Lower leg skin (tissue), 3 donors: ENCODE results near the gene CLASP1.

Source experiments
- POLR2A ChIP-seq, 2 donors: fragments of 450-650 bp; IDR thresholded peaks; one replicate each; pipeline ENCODE4 v1.6.1; 2016 to 2017; ENCODE audit warnings: antibody characterized with exemption in 2 of 2, mild to moderate bottlenecking in 1 of 2, moderate library complexity in 1 of 2
- TF ChIP-seq, protein P1 (sequence below), 3 donors: fragments of 450-650 bp; IDR thresholded peaks; one replicate each; pipeline ENCODE4 v1.5.1; 2016; ENCODE audit warnings: antibody characterized with exemption in 3 of 3, mild to moderate bottlenecking in 3 of 3, moderate library complexity in 2 of 3

DNA sequence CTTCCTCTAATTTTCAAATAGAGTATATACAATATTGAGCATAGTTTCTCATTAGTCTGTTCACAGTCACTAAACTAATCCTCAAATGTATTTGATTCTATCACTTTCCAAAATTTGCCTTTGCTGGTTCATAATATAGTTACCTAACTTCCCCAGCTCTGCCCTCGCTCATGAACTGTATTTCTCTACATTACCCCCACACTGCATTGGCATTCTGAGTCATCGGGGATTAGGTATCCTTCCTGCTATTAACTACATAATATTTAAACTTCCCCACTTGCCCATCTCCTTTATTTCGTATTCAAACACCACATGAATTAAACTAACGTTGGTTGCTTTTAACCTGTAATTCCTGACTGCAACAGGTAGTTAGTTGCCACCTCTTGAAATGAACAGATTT is 14.8 kb upstream of the CLASP1 start:
- no peak for TF ChIP-seq POLR2A (IDR thresholded peaks at IDR 0.05)
- TF ChIP-seq, protein P1, sequence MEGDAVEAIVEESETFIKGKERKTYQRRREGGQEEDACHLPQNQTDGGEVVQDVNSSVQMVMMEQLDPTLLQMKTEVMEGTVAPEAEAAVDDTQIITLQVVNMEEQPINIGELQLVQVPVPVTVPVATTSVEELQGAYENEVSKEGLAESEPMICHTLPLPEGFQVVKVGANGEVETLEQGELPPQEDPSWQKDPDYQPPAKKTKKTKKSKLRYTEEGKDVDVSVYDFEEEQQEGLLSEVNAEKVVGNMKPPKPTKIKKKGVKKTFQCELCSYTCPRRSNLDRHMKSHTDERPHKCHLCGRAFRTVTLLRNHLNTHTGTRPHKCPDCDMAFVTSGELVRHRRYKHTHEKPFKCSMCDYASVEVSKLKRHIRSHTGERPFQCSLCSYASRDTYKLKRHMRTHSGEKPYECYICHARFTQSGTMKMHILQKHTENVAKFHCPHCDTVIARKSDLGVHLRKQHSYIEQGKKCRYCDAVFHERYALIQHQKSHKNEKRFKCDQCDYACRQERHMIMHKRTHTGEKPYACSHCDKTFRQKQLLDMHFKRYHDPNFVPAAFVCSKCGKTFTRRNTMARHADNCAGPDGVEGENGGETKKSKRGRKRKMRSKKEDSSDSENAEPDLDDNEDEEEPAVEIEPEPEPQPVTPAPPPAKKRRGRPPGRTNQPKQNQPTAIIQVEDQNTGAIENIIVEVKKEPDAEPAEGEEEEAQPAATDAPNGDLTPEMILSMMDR (IDR thresholded peaks at IDR 0.05): no peak
